K562 (cell line): ENCODE measurements around the gene TM4SF5. TPM values are rescaled to one million over a fixed set of nuclear protein-coding genes. Genes with fewer than 3 reads are reported as not detected.
A peak's percentile ranks its signal among the peaks of the same experiment; 100 is the strongest.

Source experiments
- CSDE1 ChIP-seq, 2 experiments: fragments of 450-650 bp; IDR thresholded peaks; 2 replicates each; pipeline ENCODE4 v1.6.1; 2016; ENCODE audit warnings: mild to moderate bottlenecking in 1 of 2
- HDAC1 ChIP-seq, 2 experiments: fragments of 450-650 bp; IDR thresholded peaks; 2 replicates each; pipeline ENCODE4 v1.6.1; 2016 to 2017; ENCODE audit warnings: inconsistent platforms in 1 of 2, mild to moderate bottlenecking in 1 of 2, moderate library complexity in 1 of 2
- MGA ChIP-seq: fragments of 450-650 bp; IDR thresholded peaks from 2 replicates; pipeline ENCODE4 v1.6.1; 2016; ENCODE audit warnings: mild to moderate bottlenecking, moderate library complexity
- ZNF512 ChIP-seq: IDR thresholded peaks from 2 replicates; pipeline ENCODE4 v1.6.1; 2016; ENCODE audit warnings: missing genetic modification characterization, missing compliant biosample characterization
- polyA plus RNA-seq, 8 experiments: library from polyadenylated mRNA; depleted of rRNA in 4 of 8; stranded (reverse) in 5 of 8; unstranded in 3 of 8; fragments of >200 nt; fragmentation: Nextera tagmentation in 2 of 8; fragmentation: Illumina TruSeq in 1 of 8; extraction: Ambion mirVana in 2 of 8; extraction: Trizol in 1 of 8; gene quantifications; 2 replicates each; pipeline versions ENCODE4 v1.2.1 to v1.2.3, GENCODE V29; 2011 to 2014; ENCODE audit warnings: inconsistent platforms in 1 of 8, missing spikeins in 1 of 8
- total RNA-seq, 7 experiments: library from RNA; depleted of rRNA in 6 of 7; stranded (reverse); fragments of >200 nt in 6 of 7; fragmentation: Illumina TruSeq in 2 of 7; extraction: Trizol in 2 of 7; gene quantifications; 2 replicates each; pipeline versions ENCODE4 v1.2.1 to v1.2.3, GENCODE V29; 2011 to 2021; ENCODE audit warnings: low replicate concordance in 1 of 7
- TF ChIP-seq, protein P1 (sequence below): fragments of 450-650 bp; formaldehyde crosslinking; IDR thresholded peaks from 2 replicates; pipeline ENCODE4 v1.4.0; 2022; ENCODE audit warnings: missing genetic modification characterization

Gene TM4SF5
- total and polyA plus RNA-seq, 9 of the 15 experiments (the other 6 are each of a cell fraction or from before 2014, with no cell fraction given), result not detected

- TF ChIP-seq CSDE1 (IDR thresholded peaks at IDR 0.05) (peak in 1 of 2 experiments; percentile 80; a peak in 2 of 4 replicates), MGA (peak; percentile 50), ZNF512 (tag) (peak; percentile 94), HDAC1 (IDR thresholded peaks at IDR 0.05) (peak in 1 of 2 experiments; percentile 73; a peak in 2 of 4 replicates)
- TF ChIP-seq, protein P1, sequence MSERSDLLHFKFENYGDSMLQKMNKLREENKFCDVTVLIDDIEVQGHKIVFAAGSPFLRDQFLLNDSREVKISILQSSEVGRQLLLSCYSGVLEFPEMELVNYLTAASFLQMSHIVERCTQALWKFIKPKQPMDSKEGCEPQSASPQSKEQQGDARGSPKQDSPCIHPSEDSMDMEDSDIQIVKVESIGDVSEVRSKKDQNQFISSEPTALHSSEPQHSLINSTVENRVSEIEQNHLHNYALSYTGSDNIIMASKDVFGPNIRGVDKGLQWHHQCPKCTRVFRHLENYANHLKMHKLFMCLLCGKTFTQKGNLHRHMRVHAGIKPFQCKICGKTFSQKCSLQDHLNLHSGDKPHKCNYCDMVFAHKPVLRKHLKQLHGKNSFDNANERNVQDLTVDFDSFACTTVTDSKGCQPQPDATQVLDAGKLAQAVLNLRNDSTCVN (CRISPR knock-in tag), result 0 out of 2 replicates have a peak, but pooled peaks have one; percentile 23
These were observed 61.1 kb downstream of the TM4SF5 start (continued) for GRCh38 chr17:4832829-4833177.
